HUES6 (cell line): ENCODE results near the gene UCN2.

Experiments
- H3K27ac ChIP-seq: 2 replicates; pipeline ENCODE4 v1.7.0; 2013; ENCODE audit warnings: low read depth, mild to moderate bottlenecking, low read length, inconsistent platforms
- H3K27me3 ChIP-seq: 2 replicates; pipeline ENCODE4 v1.6.1; 2013; ENCODE audit warnings: low read length; ENCODE audit not compliant: control insufficient read depth, insufficient read depth
- H3K36me3 ChIP-seq: 2 replicates; pipeline ENCODE4 v1.6.1; 2013; ENCODE audit warnings: low read length; ENCODE audit not compliant: control insufficient read depth, insufficient read depth
- H3K4me1 ChIP-seq: 2 replicates; pipeline ENCODE4 v1.6.1; 2013; ENCODE audit warnings: low read length; ENCODE audit not compliant: control insufficient read depth, insufficient read depth
- H3K4me3 ChIP-seq: 2 replicates; pipeline ENCODE4 v1.5.1; 2013; ENCODE audit warnings: low read depth, low read length
- H3K9ac ChIP-seq: one replicate; pipeline ENCODE4 v1.6.1; 2013; ENCODE audit warnings: mild to moderate bottlenecking, low read length
- H3K9me3 ChIP-seq: 2 replicates; pipeline ENCODE4 v1.6.1; 2013; ENCODE audit warnings: low read depth, low read length; ENCODE audit not compliant: control insufficient read depth, insufficient read depth

The UCN2 gene

GRCh38 chr3:48588230-48588629, 24.6 kb upstream of the UCN2 start:
- Histone ChIP-seq H3K9me3 (no peaks in the 10 kb centered on the region), H3K9ac (no peak overlapping the region), H3K4me1 (peaks cover under 1% of the 10 kb centered on the region; the same call in 1 of the 2 replicates), H3K27ac (no peak overlapping the region), H3K4me3 (no peak overlapping the region), H3K27me3 (no peaks in the 10 kb centered on the region), H3K36me3 (peaks cover 96% of the 10 kb centered on the region)

- H3K36me3 ChIP-seq: peaks cover 96% of the 10 kb centered on the region
- no peaks in the 10 kb centered on the region for H3K27me3 ChIP-seq
- no peak overlapping the region for H3K9ac ChIP-seq
- no peak overlapping the region for H3K27ac ChIP-seq
- no peaks in the 10 kb centered on the region for H3K4me1 ChIP-seq
- H3K9me3 ChIP-seq: no peaks in the 10 kb centered on the region
- no peak overlapping the region for H3K4me3 ChIP-seq
Observed at GRCh38 chr3:48587686-48588085, 24.1 kb upstream of the UCN2 start.

GRCh38 chr3:48585411-48585810, 21.8 kb upstream of the UCN2 start:
- peaks cover 96% of the 10 kb centered on the region for H3K36me3 ChIP-seq
- no peak overlapping the region for H3K9ac ChIP-seq
- H3K9me3 ChIP-seq: no peaks in the 10 kb centered on the region
- H3K27ac ChIP-seq: no peak overlapping the region
- no peaks in the 10 kb centered on the region for H3K4me1 ChIP-seq
- no peaks in the 10 kb centered on the region for H3K27me3 ChIP-seq
- H3K4me3 ChIP-seq: no peak overlapping the region

GRCh38 chr3:48584836-48585235, 21.3 kb upstream of the UCN2 start:
- peaks cover 95% of the 10 kb centered on the region for H3K36me3 ChIP-seq
- no peaks in the 10 kb centered on the region for H3K9me3 ChIP-seq

GRCh38 chr3:48581621-48582481, 18.3 kb upstream of the UCN2 start:
- Histone ChIP-seq H3K4me3 (no peak overlapping the region), H3K27ac (no peak overlapping the region), H3K36me3 (peaks cover 97% of the 10 kb centered on the region), H3K27me3 (no peaks in the 10 kb centered on the region), H3K9me3 (no peaks in the 10 kb centered on the region), H3K4me1 (no peaks in the 10 kb centered on the region), H3K9ac (no peak overlapping the region)

More at GRCh38 chr3:48584836-48585235, 21.3 kb upstream of the UCN2 start:
- Histone ChIP-seq H3K27ac (no peak overlapping the region), H3K9ac (no peak overlapping the region), H3K4me3 (no peak overlapping the region), H3K4me1 (no peaks in the 10 kb centered on the region), H3K27me3 (no peaks in the 10 kb centered on the region)

- Histone ChIP-seq H3K36me3 (peaks cover 93% of the 10 kb centered on the region), H3K27ac (no peak overlapping the region), H3K9me3 (no peaks in the 10 kb centered on the region), H3K4me1 (no peaks in the 10 kb centered on the region), H3K9ac (no peak overlapping the region), H3K27me3 (no peaks in the 10 kb centered on the region), H3K4me3 (no peak overlapping the region)
Observed at GRCh38 chr3:48576647-48577046, 13.1 kb upstream of the UCN2 start.

GRCh38 chr3:48575366-48575765, 11.8 kb upstream of the UCN2 start:
- H3K36me3 ChIP-seq: peaks cover 94% of the 10 kb centered on the region
- no peaks in the 10 kb centered on the region for H3K9me3 ChIP-seq
- no peak overlapping the region for H3K27ac ChIP-seq

GRCh38 chr3:48573973-48574585, 10.5 kb upstream of the UCN2 start:
- Histone ChIP-seq H3K36me3 (peaks cover 94% of the 10 kb centered on the region), H3K4me1 (no peaks in the 10 kb centered on the region), H3K9ac (no peak overlapping the region), H3K27ac (no peak overlapping the region), H3K9me3 (no peaks in the 10 kb centered on the region), H3K4me3 (no peak overlapping the region), H3K27me3 (no peaks in the 10 kb centered on the region)

More at GRCh38 chr3:48575366-48575765, 11.8 kb upstream of the UCN2 start:
- Histone ChIP-seq H3K27me3 (no peaks in the 10 kb centered on the region), H3K4me1 (no peaks in the 10 kb centered on the region), H3K9ac (no peak overlapping the region), H3K4me3 (no peak overlapping the region)

GRCh38 chr3:48572517-48572916, 8.9 kb upstream of the UCN2 start:
- no peaks in the 10 kb centered on the region for H3K9me3 ChIP-seq
- no peaks in the 10 kb centered on the region for H3K27me3 ChIP-seq
- H3K9ac ChIP-seq: no peak overlapping the region
- H3K4me1 ChIP-seq: no peaks in the 10 kb centered on the region
- H3K4me3 ChIP-seq: no peak overlapping the region
- no peak overlapping the region for H3K27ac ChIP-seq
- peaks cover 95% of the 10 kb centered on the region for H3K36me3 ChIP-seq

GRCh38 chr3:48571938-48572337, 8.4 kb upstream of the UCN2 start:
- Histone ChIP-seq H3K27me3 (no peaks in the 10 kb centered on the region), H3K4me3 (no peak overlapping the region), H3K9me3 (no peaks in the 10 kb centered on the region), H3K9ac (no peak overlapping the region), H3K4me1 (no peaks in the 10 kb centered on the region), H3K27ac (no peak overlapping the region; the same call in 1 of the 2 replicates), H3K36me3 (peaks cover 95% of the 10 kb centered on the region)

- Histone ChIP-seq H3K27ac (no peak overlapping the region), H3K36me3 (peaks cover 98% of the 10 kb centered on the region), H3K9me3 (no peaks in the 10 kb centered on the region)
Observed at GRCh38 chr3:48569808-48570450, 6.3 kb upstream of the UCN2 start.

More at GRCh38 chr3:48569808-48570450, 6.3 kb upstream of the UCN2 start:
- Histone ChIP-seq H3K27me3 (no peaks in the 10 kb centered on the region), H3K9ac (no peak overlapping the region), H3K4me3 (no peak overlapping the region), H3K4me1 (no peaks in the 10 kb centered on the region)
